ENCODE results near the gene ABHD5.

ABHD5 gene

DNA sequence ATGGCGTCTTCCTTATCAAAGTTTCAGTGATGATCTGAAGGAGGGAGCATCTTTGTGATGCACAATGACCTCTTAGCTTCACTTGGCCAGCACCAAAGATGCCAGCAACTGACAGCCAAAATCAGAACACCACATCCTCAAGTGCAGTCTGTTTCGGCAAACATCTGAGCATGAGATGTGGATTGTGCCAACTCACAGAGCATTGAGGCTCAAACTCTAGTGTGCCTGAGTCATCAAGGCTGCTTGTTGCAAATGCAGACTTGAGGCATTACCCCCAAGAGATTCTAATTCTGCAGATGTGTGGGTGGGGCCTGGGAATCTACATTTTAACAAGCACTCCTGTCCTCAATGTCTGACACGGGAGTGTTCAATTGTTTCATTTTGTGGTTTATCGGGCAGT is 35.8 kb downstream of the ABHD5 start:
- TF ChIP-seq, protein P1, sequence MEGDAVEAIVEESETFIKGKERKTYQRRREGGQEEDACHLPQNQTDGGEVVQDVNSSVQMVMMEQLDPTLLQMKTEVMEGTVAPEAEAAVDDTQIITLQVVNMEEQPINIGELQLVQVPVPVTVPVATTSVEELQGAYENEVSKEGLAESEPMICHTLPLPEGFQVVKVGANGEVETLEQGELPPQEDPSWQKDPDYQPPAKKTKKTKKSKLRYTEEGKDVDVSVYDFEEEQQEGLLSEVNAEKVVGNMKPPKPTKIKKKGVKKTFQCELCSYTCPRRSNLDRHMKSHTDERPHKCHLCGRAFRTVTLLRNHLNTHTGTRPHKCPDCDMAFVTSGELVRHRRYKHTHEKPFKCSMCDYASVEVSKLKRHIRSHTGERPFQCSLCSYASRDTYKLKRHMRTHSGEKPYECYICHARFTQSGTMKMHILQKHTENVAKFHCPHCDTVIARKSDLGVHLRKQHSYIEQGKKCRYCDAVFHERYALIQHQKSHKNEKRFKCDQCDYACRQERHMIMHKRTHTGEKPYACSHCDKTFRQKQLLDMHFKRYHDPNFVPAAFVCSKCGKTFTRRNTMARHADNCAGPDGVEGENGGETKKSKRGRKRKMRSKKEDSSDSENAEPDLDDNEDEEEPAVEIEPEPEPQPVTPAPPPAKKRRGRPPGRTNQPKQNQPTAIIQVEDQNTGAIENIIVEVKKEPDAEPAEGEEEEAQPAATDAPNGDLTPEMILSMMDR (conservative IDR thresholded peaks at IDR 0.05; ENCODE audit: low read depth, low read length) = no peak
- H3K4me3 ChIP-seq (ENCODE audit: low read length) = no peak overlapping the region
- DNase-seq (ENCODE audit: low read depth) = no peak

DNA sequence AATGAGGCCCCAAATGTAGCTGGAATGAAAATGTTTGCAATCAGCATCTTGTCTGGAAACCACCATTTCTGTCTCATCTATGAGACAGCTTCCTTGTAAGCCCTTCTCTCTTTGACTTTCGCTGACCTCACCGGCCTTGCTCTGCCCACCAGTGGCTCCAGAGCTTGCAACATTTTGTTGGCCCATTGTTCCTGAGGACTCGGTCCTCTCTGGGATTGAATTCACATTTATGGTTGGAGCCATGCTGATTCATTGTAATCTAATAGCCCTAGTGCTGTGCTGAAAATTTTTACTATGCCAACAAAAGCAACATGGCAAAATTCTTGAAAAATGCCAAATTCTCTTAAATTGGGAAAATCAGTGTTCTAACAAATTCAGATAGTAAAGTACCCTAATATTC is 37.2 kb downstream of the ABHD5 start:
- H3K4me3 ChIP-seq (ENCODE audit: low read length) = no peak overlapping the region
- TF ChIP-seq, protein P1 (conservative IDR thresholded peaks at IDR 0.05; ENCODE audit: low read depth, low read length) = no peak
- no peak for DNase-seq (ENCODE audit: low read depth)

DNA sequence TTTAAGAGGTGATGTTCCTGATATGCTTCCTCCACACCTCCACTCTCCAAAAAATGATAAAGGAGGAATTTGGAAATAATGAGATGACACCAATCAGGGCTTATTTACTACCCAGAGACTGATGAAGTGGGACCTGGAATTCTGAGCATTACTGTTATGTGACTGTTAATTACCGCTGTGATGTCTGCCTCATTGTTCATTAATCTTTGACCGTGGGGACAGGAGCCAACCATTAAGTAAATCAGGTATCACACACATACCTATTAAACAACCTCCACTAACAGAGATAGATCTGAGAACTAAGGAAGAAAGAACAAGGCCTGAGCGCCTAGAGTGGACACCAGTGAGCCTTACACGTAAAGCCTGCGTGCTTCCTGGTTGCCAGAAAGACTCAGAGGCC is 37.7 kb downstream of the ABHD5 start:
- DNase-seq (ENCODE audit: low read depth) = no peak
- TF ChIP-seq, protein P1 (conservative IDR thresholded peaks at IDR 0.05; ENCODE audit: low read depth, low read length) = no peak

DNA sequence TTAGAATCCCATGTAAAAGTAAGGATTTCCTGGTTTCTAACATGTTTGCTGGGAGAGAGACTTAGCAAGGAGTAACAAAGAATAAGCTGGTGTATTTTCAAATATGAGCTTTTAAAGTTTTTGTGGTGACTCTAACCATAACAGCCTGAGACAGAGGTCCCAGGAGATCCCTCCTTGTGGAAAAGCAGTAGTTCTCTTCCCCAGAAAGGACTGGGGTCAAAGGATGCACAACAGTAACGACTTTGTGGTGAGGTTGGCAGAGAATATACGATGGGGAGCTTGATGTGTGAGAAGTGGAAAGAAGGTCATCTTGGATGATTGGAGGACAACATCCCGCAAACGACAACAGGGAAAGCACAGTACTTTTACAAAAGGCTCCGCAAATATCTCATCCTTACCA is 38.2 kb downstream of the ABHD5 start:
- TF ChIP-seq, protein P1 (conservative IDR thresholded peaks at IDR 0.05; ENCODE audit: low read depth, low read length) = no peak
- DNase-seq (ENCODE audit: low read depth) = no peak
- no peak overlapping the region for H3K4me3 ChIP-seq (ENCODE audit: low read length)

More for the DNA sequence above, 37.7 kb downstream of the ABHD5 start:
- H3K4me3 ChIP-seq (ENCODE audit: low read length) = no peak overlapping the region

DNA sequence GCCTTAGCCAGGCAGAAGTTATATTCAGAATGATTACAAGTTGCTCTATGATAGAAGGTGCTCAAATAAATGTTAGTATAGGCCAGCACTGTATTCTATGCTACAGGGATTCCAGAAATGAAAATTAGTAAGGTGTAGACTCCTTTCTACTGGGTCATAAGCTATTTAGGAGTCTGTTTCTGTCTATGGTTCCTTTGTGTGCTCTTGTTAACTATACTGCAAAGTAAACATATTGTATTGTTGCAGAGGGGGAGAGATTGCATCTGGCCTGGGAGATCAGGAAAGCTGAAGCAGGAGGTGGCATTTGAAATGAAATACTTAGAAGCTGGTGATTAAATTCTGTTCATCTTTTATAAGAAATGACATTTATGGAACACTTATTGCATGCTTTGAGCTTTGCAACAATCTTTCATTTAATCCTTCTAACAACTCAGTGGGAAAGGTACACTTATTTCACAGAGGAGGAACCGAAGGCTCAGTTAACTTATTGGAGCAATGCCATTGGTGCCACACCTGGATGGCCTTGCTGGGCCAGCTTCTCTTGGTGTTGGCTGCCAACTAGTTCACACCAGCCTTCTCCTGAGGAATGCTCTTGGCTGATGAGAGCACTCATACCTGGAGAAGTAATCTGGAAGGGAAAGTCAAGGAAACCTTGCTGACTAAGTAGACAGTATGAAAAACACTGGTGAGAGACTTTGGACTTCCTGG is 39.1 kb downstream of the ABHD5 start:
- no peak overlapping the region for H3K4me3 ChIP-seq (ENCODE audit: low read length)
- TF ChIP-seq, protein P1 (conservative IDR thresholded peaks at IDR 0.05; ENCODE audit: low read depth, low read length) = no peak

DNA sequence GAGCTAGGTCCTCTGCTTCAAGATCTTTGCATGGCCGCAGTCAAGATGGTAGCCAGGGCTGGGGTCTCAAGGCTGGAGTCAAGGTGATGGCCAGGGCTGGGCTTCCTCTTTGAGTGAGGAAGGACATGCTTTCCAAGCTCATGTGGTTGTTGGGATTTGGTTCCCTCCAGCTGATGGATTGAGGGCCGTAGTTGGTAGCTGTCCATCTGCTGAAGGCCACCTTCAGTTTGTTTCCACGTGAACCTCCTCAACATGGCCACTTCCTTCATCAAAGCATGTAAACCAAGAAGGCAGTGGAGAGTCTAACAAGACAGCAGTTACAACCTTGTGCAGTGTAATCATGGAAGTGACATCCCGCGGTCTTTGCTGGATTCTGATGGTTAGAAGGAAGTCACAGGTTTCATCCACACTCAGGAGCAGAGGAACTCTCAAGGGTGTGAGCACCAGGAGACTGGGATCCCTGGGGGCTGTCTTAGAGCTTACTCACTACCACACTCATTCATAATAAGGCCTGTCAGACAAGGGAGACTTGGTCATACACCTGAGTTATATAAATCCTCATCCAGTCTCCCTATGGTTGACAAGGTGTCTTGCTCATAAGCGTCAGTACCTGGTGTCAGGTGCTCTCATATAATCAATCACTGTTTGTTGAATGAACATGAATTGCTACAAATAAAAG is 42.1 kb downstream of the ABHD5 start:
- TF ChIP-seq, protein P1 (conservative IDR thresholded peaks at IDR 0.05; ENCODE audit: low read depth, low read length) = no peak
- H3K4me3 ChIP-seq (ENCODE audit: low read length) = no peak overlapping the region
- no peak for DNase-seq (ENCODE audit: low read depth)

More for the DNA sequence above, 39.1 kb downstream of the ABHD5 start:
- DNase-seq (ENCODE audit: low read depth) = no peak
